ENCODE data around the gene SLC39A2. TPM values are rescaled to one million over a fixed set of nuclear protein-coding genes. Genes with fewer than 3 reads are reported as not detected.

SLC39A2 gene
- total and polyA plus RNA-seq, 9 of the 15 experiments (the other 6 are each of a cell fraction or from before 2014, with no cell fraction given), result 0.06 to 0.09 TPM; not detected in 7

DNA sequence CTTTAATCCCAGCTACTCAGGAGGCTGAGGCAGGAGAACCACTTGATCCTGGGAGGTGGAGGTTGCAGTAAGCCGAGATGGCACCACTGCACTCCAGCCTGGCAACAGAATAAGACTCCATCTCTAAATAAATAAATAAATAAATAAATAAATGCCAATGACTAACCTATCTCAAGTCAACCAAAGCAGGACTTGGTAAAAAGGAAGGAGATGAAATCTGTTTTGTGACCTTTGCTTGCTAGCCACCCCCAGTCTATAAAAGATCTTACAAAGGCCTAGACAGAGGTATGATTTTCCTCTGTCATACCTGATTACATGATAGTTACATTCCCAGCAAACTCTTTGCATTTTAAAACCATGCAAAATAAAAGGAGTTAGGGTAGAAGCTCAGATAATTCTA, 22.8 kb upstream of the SLC39A2 start (continued):
- no peak for TF ChIP-seq SNRNP70 (optimal IDR thresholded peaks at IDR 0.05; ENCODE audit: low read depth, low read length)
- TF ChIP-seq, protein P1, sequence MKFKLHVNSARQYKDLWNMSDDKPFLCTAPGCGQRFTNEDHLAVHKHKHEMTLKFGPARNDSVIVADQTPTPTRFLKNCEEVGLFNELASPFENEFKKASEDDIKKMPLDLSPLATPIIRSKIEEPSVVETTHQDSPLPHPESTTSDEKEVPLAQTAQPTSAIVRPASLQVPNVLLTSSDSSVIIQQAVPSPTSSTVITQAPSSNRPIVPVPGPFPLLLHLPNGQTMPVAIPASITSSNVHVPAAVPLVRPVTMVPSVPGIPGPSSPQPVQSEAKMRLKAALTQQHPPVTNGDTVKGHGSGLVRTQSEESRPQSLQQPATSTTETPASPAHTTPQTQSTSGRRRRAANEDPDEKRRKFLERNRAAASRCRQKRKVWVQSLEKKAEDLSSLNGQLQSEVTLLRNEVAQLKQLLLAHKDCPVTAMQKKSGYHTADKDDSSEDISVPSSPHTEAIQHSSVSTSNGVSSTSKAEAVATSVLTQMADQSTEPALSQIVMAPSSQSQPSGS (CRISPR knock-in tag; IDR thresholded peaks at IDR 0.05), result no peak
- TF ChIP-seq NFE2 (IDR thresholded peaks at IDR 0.05; ENCODE audit: low read depth), result no peak
- TF ChIP-seq, protein P2, sequence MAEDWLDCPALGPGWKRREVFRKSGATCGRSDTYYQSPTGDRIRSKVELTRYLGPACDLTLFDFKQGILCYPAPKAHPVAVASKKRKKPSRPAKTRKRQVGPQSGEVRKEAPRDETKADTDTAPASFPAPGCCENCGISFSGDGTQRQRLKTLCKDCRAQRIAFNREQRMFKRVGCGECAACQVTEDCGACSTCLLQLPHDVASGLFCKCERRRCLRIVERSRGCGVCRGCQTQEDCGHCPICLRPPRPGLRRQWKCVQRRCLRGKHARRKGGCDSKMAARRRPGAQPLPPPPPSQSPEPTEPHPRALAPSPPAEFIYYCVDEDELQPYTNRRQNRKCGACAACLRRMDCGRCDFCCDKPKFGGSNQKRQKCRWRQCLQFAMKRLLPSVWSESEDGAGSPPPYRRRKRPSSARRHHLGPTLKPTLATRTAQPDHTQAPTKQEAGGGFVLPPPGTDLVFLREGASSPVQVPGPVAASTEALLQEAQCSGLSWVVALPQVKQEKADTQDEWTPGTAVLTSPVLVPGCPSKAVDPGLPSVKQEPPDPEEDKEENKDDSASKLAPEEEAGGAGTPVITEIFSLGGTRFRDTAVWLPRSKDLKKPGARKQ (CRISPR knock-in tag; IDR thresholded peaks at IDR 0.05), result no peak
- TF ChIP-seq SMARCA5 (IDR thresholded peaks at IDR 0.05), result no peak
- TF ChIP-seq ETV6 (IDR thresholded peaks at IDR 0.05; ENCODE audit: borderline replicate concordance in 1 of 2, low read depth in 2 of 2, low read length in 1 of 2), result no peak
- no peak for TF ChIP-seq ETV6 (CRISPR knock-in tag; IDR thresholded peaks at IDR 0.05; ENCODE audit: borderline replicate concordance)

DNA sequence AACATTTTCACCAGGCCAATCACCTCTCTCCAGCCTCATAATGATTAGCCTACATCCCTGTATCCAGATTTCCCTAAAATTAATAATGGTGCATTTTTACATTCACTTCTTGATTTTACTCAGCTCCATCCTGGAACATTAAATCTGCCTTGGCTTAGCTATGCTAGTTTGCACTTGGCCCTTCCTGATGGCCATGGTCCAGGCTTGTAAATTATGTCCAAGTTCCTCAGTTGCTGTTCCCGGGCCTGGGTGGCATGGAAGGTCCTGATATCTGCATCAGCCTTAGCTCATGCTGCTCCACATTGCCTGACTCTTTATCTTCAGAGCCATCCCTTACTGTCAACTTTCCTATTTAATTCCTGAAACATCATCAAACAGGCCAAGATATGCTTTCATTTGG, 20.4 kb upstream of the SLC39A2 start:
- H3K79me2 ChIP-seq (ENCODE audit: control insufficient read depth, insufficient read depth, low read length), result no peaks in the 10 kb centered on the region
- ATAC-seq (no peak), DNase-seq (ENCODE audit: extremely low read depth in 1 of 4, low spot score in 3 of 4) (no peak), FAIRE-seq (no peak)
- CTCF ChIA-PET (ENCODE audit: low intra/inter-chr PET ratio), result no interaction called here
- no peak overlapping the region for H3K9ac ChIP-seq (ENCODE audit: insufficient read depth in 1 of 2, low read depth in 2 of 2, low read length in 2 of 2)
- intact Hi-C loops (cut with micrococcal nuclease) (no loop called here), in situ Hi-C loops (cut with MboI) (no loop called here)
- BruUV-seq (replicated peaks), result no TSS peak
- no peak overlapping the region for H3K4me3 ChIP-seq
- no peaks in the 10 kb centered on the region for H3K9me1 ChIP-seq (ENCODE audit: control insufficient read depth, insufficient read depth, low read length)
- WGBS (ENCODE audit: insufficient coverage, low coverage, missing lambda C conversion rate), result 10% methylated on average over 1 of the region's 1 CpG
- H4K20me1 ChIP-seq (replicated peaks; ENCODE audit: control insufficient read depth, insufficient read depth, low read length), result no peaks in the 10 kb centered on the region
- no peak overlapping the region for H2AFZ ChIP-seq (ENCODE audit: low read depth, low read length)
- H3K4me1 ChIP-seq (replicated peaks in 1 of 2; ENCODE audit: control insufficient read depth in 2 of 2, insufficient read depth in 2 of 2, low read length in 2 of 2), result no peaks in the 10 kb centered on the region; a peak in 2 of 5 replicates
- H3K36me3 ChIP-seq (ENCODE audit: control insufficient read depth, insufficient read depth, low read length), result no peaks in the 10 kb centered on the region
- H3K4me2 ChIP-seq (ENCODE audit: insufficient read depth, low read length), result no peak overlapping the region
- H3K27ac ChIP-seq (ENCODE audit: extremely low read depth, low read depth, low read length), result no peak overlapping the region
- H3K27me3 ChIP-seq (ENCODE audit: control insufficient read depth in 2 of 2, insufficient read depth in 2 of 2, low read length in 2 of 2), result no peaks in the 10 kb centered on the region; a peak in 1 of 5 replicates
- POLR2A ChIA-PET, result no interaction called here
- H3K9me3 ChIP-seq (replicated peaks; ENCODE audit: control insufficient read depth, insufficient read depth, low read depth, low read length), result no peaks in the 10 kb centered on the region
- TF ChIP-seq, protein P3, sequence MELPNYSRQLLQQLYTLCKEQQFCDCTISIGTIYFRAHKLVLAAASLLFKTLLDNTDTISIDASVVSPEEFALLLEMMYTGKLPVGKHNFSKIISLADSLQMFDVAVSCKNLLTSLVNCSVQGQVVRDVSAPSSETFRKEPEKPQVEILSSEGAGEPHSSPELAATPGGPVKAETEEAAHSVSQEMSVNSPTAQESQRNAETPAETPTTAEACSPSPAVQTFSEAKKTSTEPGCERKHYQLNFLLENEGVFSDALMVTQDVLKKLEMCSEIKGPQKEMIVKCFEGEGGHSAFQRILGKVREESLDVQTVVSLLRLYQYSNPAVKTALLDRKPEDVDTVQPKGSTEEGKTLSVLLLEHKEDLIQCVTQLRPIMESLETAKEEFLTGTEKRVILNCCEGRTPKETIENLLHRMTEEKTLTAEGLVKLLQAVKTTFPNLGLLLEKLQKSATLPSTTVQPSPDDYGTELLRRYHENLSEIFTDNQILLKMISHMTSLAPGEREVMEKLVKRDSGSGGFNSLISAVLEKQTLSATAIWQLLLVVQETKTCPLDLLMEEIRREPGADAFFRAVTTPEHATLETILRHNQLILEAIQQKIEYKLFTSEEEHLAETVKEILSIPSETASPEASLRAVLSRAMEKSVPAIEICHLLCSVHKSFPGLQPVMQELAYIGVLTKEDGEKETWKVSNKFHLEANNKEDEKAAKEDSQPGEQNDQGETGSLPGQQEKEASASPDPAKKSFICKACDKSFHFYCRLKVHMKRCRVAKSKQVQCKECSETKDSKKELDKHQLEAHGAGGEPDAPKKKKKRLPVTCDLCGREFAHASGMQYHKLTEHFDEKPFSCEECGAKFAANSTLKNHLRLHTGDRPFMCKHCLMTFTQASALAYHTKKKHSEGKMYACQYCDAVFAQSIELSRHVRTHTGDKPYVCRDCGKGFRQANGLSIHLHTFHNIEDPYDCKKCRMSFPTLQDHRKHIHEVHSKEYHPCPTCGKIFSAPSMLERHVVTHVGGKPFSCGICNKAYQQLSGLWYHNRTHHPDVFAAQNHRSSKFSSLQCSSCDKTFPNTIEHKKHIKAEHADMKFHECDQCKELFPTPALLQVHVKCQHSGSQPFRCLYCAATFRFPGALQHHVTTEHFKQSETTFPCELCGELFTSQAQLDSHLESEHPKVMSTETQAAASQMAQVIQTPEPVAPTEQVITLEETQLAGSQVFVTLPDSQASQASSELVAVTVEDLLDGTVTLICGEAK (IDR thresholded peaks at IDR 0.05), result no peak
- TF ChIP-seq, protein P3 (CRISPR knock-in tag; IDR thresholded peaks at IDR 0.05), result no peak
- TF ChIP-seq MED1 (CRISPR knock-in tag; IDR thresholded peaks at IDR 0.05; ENCODE audit: borderline replicate concordance) (no peak), NFXL1 (CRISPR knock-in tag; IDR thresholded peaks at IDR 0.05) (no peak)

Data from K562 (cell line).